GM11168 (cell line): ENCODE measurements around the gene SATB1.
"Not testable (repeated sequence)": the region's sequence is repeated elsewhere in the genome, so short reads cannot be mapped to it uniquely, and the experiment has no call there.

Source experiments
- in situ Hi-C: fragments of 300-500 bp; cut with MboI; formaldehyde crosslinking; loops from one replicate; pipeline ENCODE4 v1.12.0; 2022; ENCODE audit warnings: low sequenced_read_pairs; ENCODE audit not compliant: unreplicated experiment

Gene SATB1

GRCh38 chr3:18366258-18366657 is 58.9 kb downstream of the SATB1 start:
- in situ Hi-C loops, result no loop called here

- in situ Hi-C loops, result no loop called here
Measured at GRCh38 chr3:18363338-18363737, 61.8 kb downstream of the SATB1 start.

- in situ Hi-C loops, result no loop called here
Measured at GRCh38 chr3:18357747-18358146, 67.4 kb downstream of the SATB1 start.

GRCh38 chr3:18355832-18356231 is 69.3 kb downstream of the SATB1 start:
- in situ Hi-C loops, result no loop called here

GRCh38 chr3:18354701-18355100 is 70.4 kb downstream of the SATB1 start:
- in situ Hi-C loops, result no loop called here

- in situ Hi-C loops, result no loop called here
Measured at GRCh38 chr3:18351823-18352744, 73.1 kb downstream of the SATB1 start.

GRCh38 chr3:18351069-18351628 is 74.0 kb downstream of the SATB1 start:
- in situ Hi-C loops, result no loop called here

- in situ Hi-C loops, result no loop called here
Measured at GRCh38 chr3:18349197-18349798, 75.8 kb downstream of the SATB1 start.

GRCh38 chr3:18346097-18346496 is 79.0 kb downstream of the SATB1 start:
- in situ Hi-C loops, result no loop called here

GRCh38 chr3:18345015-18345367 is 80.1 kb downstream of the SATB1 start:
- in situ Hi-C loops, result no loop called here

GRCh38 chr3:18344306-18345014 is 80.7 kb downstream of the SATB1 start:
- in situ Hi-C loops, result no loop called here

GRCh38 chr3:18343809-18344208 is 81.3 kb downstream of the SATB1 start:
- in situ Hi-C loops, result no loop called here

GRCh38 chr3:18338827-18339514 is 86.2 kb downstream of the SATB1 start:
- in situ Hi-C loops, result no loop called here

- in situ Hi-C loops, result no loop called here
Measured at GRCh38 chr3:18337231-18337630, 87.9 kb downstream of the SATB1 start.

- in situ Hi-C loops, result no loop called here
Measured at GRCh38 chr3:18334837-18335601, 90.1 kb downstream of the SATB1 start.

- in situ Hi-C loops, result not testable (repeated sequence)
Measured at GRCh38 chr3:18330772-18331441, 94.2 kb downstream of the SATB1 start.

GRCh38 chr3:18308096-18308650 is 117.0 kb downstream of the SATB1 start:
- in situ Hi-C loops, result no loop called here

- in situ Hi-C loops, result no loop called here
Measured at GRCh38 chr3:18307529-18307928, 117.6 kb downstream of the SATB1 start.

GRCh38 chr3:18302517-18302916 is 122.6 kb downstream of the SATB1 start:
- in situ Hi-C loops, result no loop called here
